K562 (cell line): ENCODE results near the gene STAB2.

Experiments used
- ADNP ChIP-seq: fragments of 200-800 bp; sonication (Bioruptor generic); IDR thresholded peaks from 2 replicates; pipeline ENCODE4 v1.6.1; 2016; ENCODE audit warnings: missing genetic modification characterization, missing compliant biosample characterization
- CHD1 ChIP-seq: fragments of 200-600 bp; sonication (generic); IDR thresholded peaks from one replicate; pipeline ENCODE4 v1.6.1; 2012; ENCODE audit warnings: mild to moderate bottlenecking, moderate library complexity, low read length, inconsistent platforms
- CTBP1 ChIP-seq: fragments of 450-650 bp; IDR thresholded peaks from 2 replicates; pipeline ENCODE4 v1.6.1; 2016; ENCODE audit warnings: borderline replicate concordance
- CTCF ChIP-seq, 3 experiments: IDR thresholded peaks in 2 of 3; conservative IDR thresholded peaks in 1 of 3; 2 replicates each; pipeline ENCODE4 v1.5.1; 2011 to 2012; ENCODE audit warnings: low read length in 3 of 3, mild to moderate bottlenecking in 3 of 3, control low read depth in 2 of 3, improper control_type of control experiment in 1 of 3, inconsistent platforms in 1 of 3, low read depth in 1 of 3, mixed read lengths in 1 of 3, moderate library complexity in 1 of 3; ENCODE audit not compliant: insufficient read depth in 2 of 3
- IRF2 ChIP-seq: sonication (generic); formaldehyde crosslinking; IDR thresholded peaks from 2 replicates; pipeline ENCODE4 v1.8.1; 2022; ENCODE audit warnings: mild to moderate bottlenecking, missing genetic modification reagents
- MEF2D ChIP-seq: conservative IDR thresholded peaks from 2 replicates; pipeline ENCODE4 v1.6.1; 2016; ENCODE audit warnings: low read depth, missing genetic modification characterization, missing compliant biosample characterization
- NR1H2 ChIP-seq: sonication (generic); formaldehyde crosslinking; IDR thresholded peaks from 2 replicates; pipeline ENCODE4 v1.4.0; 2020; ENCODE audit warnings: mild to moderate bottlenecking, missing genetic modification reagents
- NR2C2 ChIP-seq, 2 experiments: fragments of 200-800 bp in 1 of 2; sonication (Bioruptor generic) in 1 of 2; sonication (generic) in 1 of 2; formaldehyde crosslinking in 1 of 2; IDR thresholded peaks; 2 replicates each; pipeline versions ENCODE4 v1.6.1 to v1.8.0; 2016 to 2022; ENCODE audit warnings: mild to moderate bottlenecking in 1 of 2, missing compliant biosample characterization in 1 of 2, missing genetic modification characterization in 1 of 2, missing genetic modification reagents in 1 of 2
- PCBP1 ChIP-seq: fragments of 200-400 bp; formaldehyde crosslinking; IDR thresholded peaks from 2 replicates; pipeline ENCODE4 v1.6.1; 2018; ENCODE audit warnings: mild to moderate bottlenecking, low read depth, low read length; ENCODE audit not compliant: poor library complexity, severe bottlenecking
- POLR2A ChIP-seq: fragments of 450-650 bp; conservative IDR thresholded peaks from 2 replicates; pipeline ENCODE4 v1.6.1; 2016
- ZNF12 ChIP-seq: sonication (generic); formaldehyde crosslinking; IDR thresholded peaks from 2 replicates; pipeline ENCODE4 v1.4.0; 2020; ENCODE audit warnings: mild to moderate bottlenecking, missing genetic modification reagents
- ZNF354B ChIP-seq: fragments of 250-450 bp; sonication (Bioruptor Pico); IDR thresholded peaks from 2 replicates; pipeline ENCODE4 v1.4.0; 2020
- TF ChIP-seq, protein P1 (sequence below): fragments of 450-650 bp; IDR thresholded peaks from 2 replicates; pipeline ENCODE4 v1.6.1; 2016; ENCODE audit warnings: missing biosample characterization, missing genetic modification characterization

DNA sequence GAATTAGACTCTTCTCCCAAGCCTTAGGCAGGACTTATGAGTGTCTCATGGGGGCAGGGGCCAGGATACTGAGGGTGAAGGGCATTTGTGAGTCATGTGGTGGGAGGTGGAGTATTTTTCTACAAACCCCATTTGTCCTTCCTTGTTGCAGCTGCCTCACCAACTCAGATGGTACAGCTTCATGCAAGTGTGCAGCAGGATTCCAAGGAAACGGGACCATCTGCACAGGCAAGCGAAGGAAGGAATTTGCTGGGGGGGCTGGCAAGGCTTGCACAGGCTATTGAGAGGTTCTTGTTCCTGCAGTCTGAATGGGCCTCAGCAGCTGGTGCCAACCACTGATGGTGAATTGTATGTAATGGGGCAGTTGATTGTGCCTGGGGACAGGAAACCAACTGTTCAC is 125.1 kb downstream of the STAB2 start:
- TF ChIP-seq POLR2A (no peak), MEF2D (tag) (no peak), ADNP (tag) (no peak), CHD1 (no peak), PCBP1 (no peak), CTCF (IDR thresholded peaks at IDR 0.05 in 2 of 3, conservative IDR thresholded peaks at IDR 0.05 in 1 of 3; ENCODE audit: insufficient read depth in 2 of 3, low read depth in 1 of 3, low read length in 3 of 3) (no peak), IRF2 (CRISPR knock-in tag) (no peak), NR2C2 (CRISPR knock-in tag; IDR thresholded peaks at IDR 0.05) (no peak), NR2C2 (tag; IDR thresholded peaks at IDR 0.05) (no peak), ZNF354B (CRISPR knock-in tag) (no peak), NR1H2 (no peak), CTBP1 (no peak), ZNF12 (CRISPR knock-in tag) (no peak)
- TF ChIP-seq, protein P1, sequence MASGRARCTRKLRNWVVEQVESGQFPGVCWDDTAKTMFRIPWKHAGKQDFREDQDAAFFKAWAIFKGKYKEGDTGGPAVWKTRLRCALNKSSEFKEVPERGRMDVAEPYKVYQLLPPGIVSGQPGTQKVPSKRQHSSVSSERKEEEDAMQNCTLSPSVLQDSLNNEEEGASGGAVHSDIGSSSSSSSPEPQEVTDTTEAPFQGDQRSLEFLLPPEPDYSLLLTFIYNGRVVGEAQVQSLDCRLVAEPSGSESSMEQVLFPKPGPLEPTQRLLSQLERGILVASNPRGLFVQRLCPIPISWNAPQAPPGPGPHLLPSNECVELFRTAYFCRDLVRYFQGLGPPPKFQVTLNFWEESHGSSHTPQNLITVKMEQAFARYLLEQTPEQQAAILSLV = no peak
